ENCODE measurements around the gene CRISPLD2.

CRISPLD2 gene

GRCh38 chr16:84883301-84883700 lies 63.5 kb downstream of the CRISPLD2 start:
- H3K9me3 Mint-ChIP-seq = no peaks in the 10 kb centered on the region
- H3K27ac Mint-ChIP-seq = no peak overlapping the region
- H3K27me3 Mint-ChIP-seq = peaks cover 22% of the 10 kb centered on the region
- no peak overlapping the region for H3K4me3 Mint-ChIP-seq
- no peak for ATAC-seq
- no peak for DNase-seq
- H3K4me1 Mint-ChIP-seq = peaks cover 7% of the 10 kb centered on the region
- H3K36me3 Mint-ChIP-seq (ENCODE audit: low read depth) = no peaks in the 10 kb centered on the region

DNA sequence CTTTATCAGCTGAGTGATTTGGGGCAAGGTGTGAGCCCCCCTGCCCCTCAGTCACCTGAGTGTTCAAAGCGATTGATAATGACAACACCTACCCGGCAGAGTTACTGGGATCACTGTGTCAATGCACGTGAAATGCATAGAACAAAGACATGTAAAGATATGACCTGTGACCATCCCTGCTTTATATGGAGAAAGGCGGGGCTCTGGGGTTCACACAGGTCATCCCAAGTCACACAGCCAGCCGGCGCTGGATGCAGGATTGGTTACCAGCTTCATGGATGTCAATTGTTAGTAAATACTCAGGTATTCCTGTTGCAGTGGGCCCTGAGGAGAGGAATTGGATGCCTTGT lies 64.4 kb downstream of the CRISPLD2 start:
- no peak overlapping the region for H3K27ac Mint-ChIP-seq
- DNase-seq (no peak), ATAC-seq (no peak)
- peaks cover 22% of the 10 kb centered on the region for H3K27me3 Mint-ChIP-seq
- H3K4me1 Mint-ChIP-seq = peaks cover 7% of the 10 kb centered on the region
- no peak overlapping the region for H3K4me3 Mint-ChIP-seq
- H3K36me3 Mint-ChIP-seq (ENCODE audit: low read depth) = no peaks in the 10 kb centered on the region
- no peaks in the 10 kb centered on the region for H3K9me3 Mint-ChIP-seq

- DNase-seq (no peak), ATAC-seq (no peak)
- peaks cover 22% of the 10 kb centered on the region for H3K27me3 Mint-ChIP-seq
- H3K4me1 Mint-ChIP-seq = peaks cover 7% of the 10 kb centered on the region
- H3K9me3 Mint-ChIP-seq = no peaks in the 10 kb centered on the region
- no peaks in the 10 kb centered on the region for H3K36me3 Mint-ChIP-seq (ENCODE audit: low read depth)
- no peak overlapping the region for H3K4me3 Mint-ChIP-seq
- H3K27ac Mint-ChIP-seq = no peak overlapping the region
Measured at GRCh38 chr16:84884596-84885341, 65.0 kb downstream of the CRISPLD2 start.

DNA sequence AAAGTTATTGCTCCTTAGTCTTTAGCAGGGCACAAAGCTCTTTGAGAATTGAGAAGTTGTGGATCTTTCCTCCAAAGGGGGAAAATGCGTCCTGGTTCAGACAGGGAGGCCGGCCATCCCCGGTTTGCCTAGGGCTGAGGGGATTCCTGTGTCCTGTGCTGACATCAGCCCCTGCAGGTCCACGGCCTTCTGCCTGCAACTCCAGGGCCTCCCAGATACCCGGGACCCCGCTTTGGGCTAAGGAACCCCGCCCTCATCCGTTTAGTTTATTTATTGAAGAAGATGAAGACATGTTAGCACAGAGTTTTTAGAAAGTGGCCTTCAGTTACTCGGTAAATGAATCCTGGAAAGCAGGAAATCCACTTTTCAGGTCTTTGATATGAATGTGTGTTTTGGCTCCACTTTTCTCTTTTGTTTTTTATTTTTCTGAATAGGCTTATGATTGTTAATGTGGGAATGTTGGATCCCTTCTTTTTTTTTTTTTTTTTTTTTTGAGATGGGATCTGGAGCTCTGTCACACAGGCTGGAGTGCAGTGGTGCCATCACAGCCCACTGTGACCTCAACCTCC lies 65.6 kb downstream of the CRISPLD2 start:
- Mint-ChIP-seq H3K9me3 (no peaks in the 10 kb centered on the region), H3K27me3 (peaks cover 22% of the 10 kb centered on the region), H3K36me3 (ENCODE audit: low read depth) (no peaks in the 10 kb centered on the region), H3K27ac (no peak overlapping the region), H3K4me3 (no peak overlapping the region), H3K4me1 (peaks cover 7% of the 10 kb centered on the region)
- DNase-seq (no peak), ATAC-seq (no peak)

GRCh38 chr16:84886497-84887090 lies 66.8 kb downstream of the CRISPLD2 start:
- Mint-ChIP-seq H3K36me3 (ENCODE audit: low read depth) (no peaks in the 10 kb centered on the region), H3K4me1 (peaks cover 7% of the 10 kb centered on the region), H3K9me3 (no peaks in the 10 kb centered on the region), H3K27me3 (peaks cover 22% of the 10 kb centered on the region), H3K27ac (no peak overlapping the region), H3K4me3 (no peak overlapping the region)
- no peak for ATAC-seq
- no peak for DNase-seq

DNA sequence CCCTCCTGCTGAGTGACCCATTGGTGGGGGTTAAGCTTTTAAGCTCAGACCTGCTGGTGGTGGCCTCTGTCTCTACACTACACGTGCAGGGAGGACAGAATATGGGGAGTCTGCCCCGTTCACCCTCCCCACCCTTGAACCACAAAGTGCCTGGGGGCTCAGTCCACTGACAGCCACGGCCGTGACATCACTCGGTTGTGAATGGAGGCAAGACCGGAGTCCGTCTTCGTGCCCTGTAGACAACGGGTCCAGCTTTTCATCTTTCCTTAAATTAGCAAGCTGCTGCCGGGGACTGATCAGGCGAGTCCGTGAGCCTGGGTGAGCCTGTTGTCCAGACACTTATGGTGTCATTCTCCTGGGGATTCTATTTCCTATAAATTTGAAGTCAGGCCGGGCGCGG lies 67.4 kb downstream of the CRISPLD2 start:
- no peak overlapping the region for H3K27ac Mint-ChIP-seq
- peaks cover 22% of the 10 kb centered on the region for H3K27me3 Mint-ChIP-seq
- H3K4me1 Mint-ChIP-seq = peaks cover 7% of the 10 kb centered on the region
- ATAC-seq (no peak), DNase-seq (no peak)
- no peak overlapping the region for H3K4me3 Mint-ChIP-seq
- no peaks in the 10 kb centered on the region for H3K9me3 Mint-ChIP-seq
- no peaks in the 10 kb centered on the region for H3K36me3 Mint-ChIP-seq (ENCODE audit: low read depth)

DNA sequence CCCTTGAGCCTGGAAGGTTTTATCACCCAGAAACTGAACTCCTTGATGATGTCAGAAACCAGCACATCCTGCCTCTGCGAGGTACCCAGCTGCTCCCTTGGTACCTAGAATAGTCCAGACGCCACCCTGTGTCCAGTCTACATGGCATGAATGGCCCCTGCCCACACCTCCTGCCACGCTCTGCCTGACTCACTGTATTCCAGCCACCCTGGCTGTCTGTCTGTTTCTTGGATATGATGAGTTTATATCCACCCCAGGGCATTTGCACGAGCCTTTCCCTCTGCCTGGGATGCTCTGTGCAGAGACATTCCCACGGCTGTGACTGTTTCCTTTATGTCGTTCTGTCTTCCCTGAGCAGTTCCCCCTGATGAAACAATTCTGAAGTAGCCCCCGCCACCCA lies 68.7 kb downstream of the CRISPLD2 start:
- peaks cover 22% of the 10 kb centered on the region for H3K27me3 Mint-ChIP-seq
- ATAC-seq (no peak), DNase-seq (no peak)
- H3K4me1 Mint-ChIP-seq = peaks cover 7% of the 10 kb centered on the region
- no peak overlapping the region for H3K27ac Mint-ChIP-seq
- no peaks in the 10 kb centered on the region for H3K9me3 Mint-ChIP-seq
- H3K4me3 Mint-ChIP-seq = no peak overlapping the region
- no peaks in the 10 kb centered on the region for H3K36me3 Mint-ChIP-seq (ENCODE audit: low read depth)

DNA sequence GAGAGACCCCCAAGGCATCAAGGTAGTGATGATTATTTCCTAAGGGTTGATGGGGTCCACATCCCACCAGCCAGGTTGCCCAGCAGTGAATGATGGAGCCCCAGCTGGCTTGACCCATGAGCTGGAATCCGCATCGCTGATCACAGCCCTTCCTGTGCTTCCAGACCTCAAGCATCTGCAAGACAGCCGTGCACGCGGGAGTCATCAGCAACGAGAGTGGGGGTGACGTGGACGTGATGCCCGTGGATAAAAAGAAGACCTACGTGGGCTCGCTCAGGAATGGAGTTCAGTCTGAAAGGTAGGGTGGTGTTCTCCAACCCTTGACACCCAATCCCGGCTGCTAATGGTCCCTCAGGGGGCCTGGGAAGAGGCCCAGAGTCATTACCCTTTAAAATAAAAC lies 69.3 kb downstream of the CRISPLD2 start:
- peaks cover 7% of the 10 kb centered on the region for H3K4me1 Mint-ChIP-seq
- H3K4me3 Mint-ChIP-seq = no peak overlapping the region
- peaks cover 22% of the 10 kb centered on the region for H3K27me3 Mint-ChIP-seq
- no peak for ATAC-seq
- no peaks in the 10 kb centered on the region for H3K36me3 Mint-ChIP-seq (ENCODE audit: low read depth)
- no peaks in the 10 kb centered on the region for H3K9me3 Mint-ChIP-seq
- DNase-seq = no peak
- H3K27ac Mint-ChIP-seq = no peak overlapping the region

GRCh38 chr16:84890427-84890826 lies 70.6 kb downstream of the CRISPLD2 start:
- peaks cover 18% of the 10 kb centered on the region for H3K27me3 Mint-ChIP-seq
- no peak for DNase-seq
- no peaks in the 10 kb centered on the region for H3K36me3 Mint-ChIP-seq (ENCODE audit: low read depth)
- H3K4me1 Mint-ChIP-seq = peaks cover 2% of the 10 kb centered on the region
- H3K27ac Mint-ChIP-seq = no peak overlapping the region
- no peak overlapping the region for H3K4me3 Mint-ChIP-seq
- ATAC-seq = no peak
- H3K9me3 Mint-ChIP-seq = no peaks in the 10 kb centered on the region

DNA sequence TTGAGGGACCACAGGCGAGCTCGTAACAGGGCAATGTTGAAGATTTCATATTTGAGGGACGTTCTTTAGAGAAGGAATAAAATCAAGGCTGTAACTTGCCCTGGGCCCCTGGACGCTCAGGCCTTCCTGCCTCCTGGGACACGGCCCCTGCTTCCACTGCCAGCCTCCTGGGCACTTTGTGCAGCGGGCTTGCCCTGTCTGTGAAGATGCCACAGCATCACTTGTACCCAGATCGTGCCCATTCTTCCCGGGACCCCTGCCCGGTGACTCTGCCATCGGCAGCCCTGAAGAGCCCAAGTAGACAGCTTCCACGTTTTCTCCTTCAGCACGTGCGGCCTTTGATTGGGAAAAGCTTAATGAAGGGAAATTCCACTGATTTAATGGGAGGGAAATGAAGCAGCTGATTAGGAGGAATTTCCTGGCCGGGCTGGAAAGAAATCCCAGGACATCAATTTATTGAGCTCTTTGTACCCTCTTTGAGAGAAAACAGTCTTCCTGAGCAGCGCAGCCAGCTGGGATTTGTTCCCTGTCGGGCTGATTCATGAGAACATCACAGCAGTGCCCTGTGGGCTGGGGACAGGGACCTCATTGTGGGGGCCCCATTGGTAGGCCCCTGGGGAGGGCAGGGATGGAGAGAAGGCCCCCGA lies 71.5 kb downstream of the CRISPLD2 start:
- H3K4me1 Mint-ChIP-seq = no peaks in the 10 kb centered on the region

DNA sequence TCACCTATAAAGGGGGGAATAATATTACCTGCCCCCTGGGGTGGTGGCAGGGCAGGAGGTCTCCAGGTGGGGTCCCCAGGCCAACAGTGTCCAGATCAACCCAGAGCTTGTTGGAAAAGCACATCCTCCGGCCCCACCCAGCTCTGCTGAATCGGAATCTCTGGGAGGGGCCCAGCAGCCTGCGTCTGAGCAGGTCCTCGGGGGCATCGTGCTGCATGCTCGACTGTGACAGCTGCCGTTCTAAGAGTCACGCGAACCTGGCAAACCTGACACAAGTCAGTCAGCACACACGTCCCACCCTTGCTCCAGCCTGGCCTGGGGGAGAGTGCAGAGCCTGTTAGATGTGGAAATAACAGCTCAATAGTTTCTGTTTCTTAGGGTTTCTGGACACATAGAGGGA lies 72.3 kb downstream of the CRISPLD2 start:
- no peaks in the 10 kb centered on the region for H3K9me3 Mint-ChIP-seq
- ATAC-seq (no peak), DNase-seq (no peak)
- no peak overlapping the region for H3K4me3 Mint-ChIP-seq
- no peaks in the 10 kb centered on the region for H3K4me1 Mint-ChIP-seq
- peaks cover 4% of the 10 kb centered on the region for H3K27me3 Mint-ChIP-seq
- H3K27ac Mint-ChIP-seq = no peak overlapping the region
- H3K36me3 Mint-ChIP-seq (ENCODE audit: low read depth) = no peaks in the 10 kb centered on the region

More for the DNA sequence above, 71.5 kb downstream of the CRISPLD2 start:
- DNase-seq (no peak), ATAC-seq (no peak)
- Mint-ChIP-seq H3K27ac (no peak overlapping the region), H3K36me3 (ENCODE audit: low read depth) (no peaks in the 10 kb centered on the region), H3K4me3 (no peak overlapping the region), H3K27me3 (peaks cover 9% of the 10 kb centered on the region), H3K9me3 (no peaks in the 10 kb centered on the region)

DNA sequence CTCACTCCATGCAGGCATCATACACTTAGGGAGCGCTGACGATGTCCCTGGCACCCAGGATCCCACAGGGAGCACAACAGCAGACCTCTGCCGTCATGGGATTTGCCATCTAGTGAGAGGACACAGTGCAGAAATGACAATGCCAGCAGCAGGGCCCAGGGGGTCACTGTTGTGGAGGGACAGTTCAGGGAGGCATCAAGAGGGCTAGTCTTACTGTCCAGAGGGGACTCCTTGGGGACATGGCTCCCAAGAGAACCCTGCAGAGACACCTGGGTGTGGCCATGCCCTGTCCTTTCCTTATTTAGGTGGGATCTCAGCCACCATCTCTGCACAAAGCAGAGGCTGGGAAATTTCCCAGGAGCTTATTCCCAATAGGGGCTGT lies 73.7 kb downstream of the CRISPLD2 start:
- H3K4me3 Mint-ChIP-seq = no peak overlapping the region
- no peak overlapping the region for H3K27ac Mint-ChIP-seq
- ATAC-seq = no peak
- H3K27me3 Mint-ChIP-seq = peaks cover 1% of the 10 kb centered on the region
- H3K9me3 Mint-ChIP-seq = no peaks in the 10 kb centered on the region
- H3K4me1 Mint-ChIP-seq = no peaks in the 10 kb centered on the region
- DNase-seq = no peak
- H3K36me3 Mint-ChIP-seq (ENCODE audit: low read depth) = no peaks in the 10 kb centered on the region

- ATAC-seq = no peak
- Mint-ChIP-seq H3K27me3 (peaks cover 1% of the 10 kb centered on the region), H3K27ac (no peak overlapping the region)
Measured at GRCh38 chr16:84893849-84894599, 74.2 kb downstream of the CRISPLD2 start.

GRCh38 chr16:84895016-84895415 lies 75.2 kb downstream of the CRISPLD2 start:
- no peak overlapping the region for H3K4me3 Mint-ChIP-seq
- no peaks in the 10 kb centered on the region for H3K4me1 Mint-ChIP-seq
- peaks cover 1% of the 10 kb centered on the region for H3K27me3 Mint-ChIP-seq
- H3K27ac Mint-ChIP-seq = no peak overlapping the region
- no peaks in the 10 kb centered on the region for H3K36me3 Mint-ChIP-seq (ENCODE audit: low read depth)
- no peaks in the 10 kb centered on the region for H3K9me3 Mint-ChIP-seq
- no peak for DNase-seq
- ATAC-seq = no peak

More at GRCh38 chr16:84893849-84894599, 74.2 kb downstream of the CRISPLD2 start:
- DNase-seq = no peak
- no peaks in the 10 kb centered on the region for H3K4me1 Mint-ChIP-seq
- no peak overlapping the region for H3K4me3 Mint-ChIP-seq
- H3K9me3 Mint-ChIP-seq = no peaks in the 10 kb centered on the region
- H3K36me3 Mint-ChIP-seq (ENCODE audit: low read depth) = no peaks in the 10 kb centered on the region

Measured in activated naive CD8-positive, alpha-beta T cell treated with anti-CD3 and anti-CD28 coated beads, Interleukin-2, amount 50 U/mL, for 24 hours (primary cell).